GM12892 (cell line): ENCODE results near the gene PDE8B.

Source experiments
- POLR2A ChIP-seq: IDR thresholded peaks from 2 replicates; pipeline ENCODE4 v1.6.1; 2011; ENCODE audit warnings: low read depth, low read length, control low read depth
- TAF1 ChIP-seq: IDR thresholded peaks from 2 replicates; pipeline ENCODE4 v1.6.1; 2011; ENCODE audit warnings: low read depth, mild to moderate bottlenecking, control low read depth, low read length, borderline replicate concordance

- TF ChIP-seq TAF1 (no peak), POLR2A (no peak)
Measured at GRCh38 chr5:77304388-77304787, 93.9 kb downstream of the PDE8B start.
